SK-N-SH (cell line): Measurements from ENCODE around the gene C10orf67. TPM values are rescaled to one million over a fixed set of nuclear protein-coding genes. Genes with fewer than 3 reads are reported as not detected.
"Not testable (repeated sequence)": the region's sequence is repeated elsewhere in the genome, so short reads cannot be mapped to it uniquely, and the experiment has no call there.

Experiments used
- CTCF ChIA-PET: fragments of 300-600, 350-600 bp; formaldehyde crosslinking; extraction: SDS; loops from one replicate; lab custom pipeline; 2021; lab: Yijun Ruan, JAX
- POLR2A ChIA-PET: fragments of 350-600 bp; sonication (Branson Sonifier 250); formaldehyde crosslinking; extraction: SDS; loops from one replicate; lab custom pipeline; 2020; ENCODE audit warnings: antibody characterized with exemption, inconsistent platforms; lab: Yijun Ruan, JAX
- DNase-seq: peaks from one replicate; pipeline ENCODE4 v3.0.0; 2012
- H2AFZ ChIP-seq: fragments of 200-600 bp; sonication (generic); 2 replicates; pipeline ENCODE4 v1.8.1; 2016; ENCODE audit warnings: antibody characterized with exemption, mild to moderate bottlenecking, low read depth
- H3F3A ChIP-seq: fragments of 200-600 bp; sonication (generic); replicated peaks from 2 replicates; pipeline ENCODE3; 2016; ENCODE audit warnings: antibody characterized with exemption, mild to moderate bottlenecking; ENCODE audit not compliant: insufficient read depth
- H3K27ac ChIP-seq, 2 experiments: fragments of 200-500 bp in 1 of 2; fragments of 200-600 bp in 1 of 2; sonication (Bioruptor generic) in 1 of 2; sonication (generic), shearing (Covaris generic) in 1 of 2; 2 replicates each; pipeline versions ENCODE4 v1.5.1 to v1.6.1; 2014 to 2016; ENCODE audit warnings: low read depth in 2 of 2, inconsistent platforms in 1 of 2, low read length in 1 of 2, mild to moderate bottlenecking in 1 of 2, mixed read lengths in 1 of 2
- H3K27me3 ChIP-seq: fragments of 200-600 bp; sonication (generic), shearing (Covaris generic); 2 replicates; pipeline ENCODE4 v1.6.1; 2016; ENCODE audit warnings: mixed run types; ENCODE audit not compliant: insufficient read depth
- H3K36me3 ChIP-seq, 2 experiments: fragments of 200-500 bp in 1 of 2; fragments of 200-600 bp in 1 of 2; sonication (Bioruptor generic) in 1 of 2; sonication (generic) in 1 of 2; replicated peaks in 1 of 2; 2 replicates each; pipeline versions ENCODE3 to v1.5.1; 2014 to 2016; ENCODE audit warnings: low read length in 1 of 2, mild to moderate bottlenecking in 1 of 2; ENCODE audit not compliant: insufficient read depth in 2 of 2, control insufficient read depth in 1 of 2
- H3K4me1 ChIP-seq, 2 experiments: fragments of 200-500 bp in 1 of 2; fragments of 200-600 bp in 1 of 2; sonication (Bioruptor generic) in 1 of 2; sonication (generic), shearing (Covaris generic) in 1 of 2; 2 replicates each; pipeline versions ENCODE4 v1.5.1 to v1.6.1; 2014 to 2016; ENCODE audit warnings: low read depth in 1 of 2, low read length in 1 of 2, mixed run types in 1 of 2; ENCODE audit not compliant: insufficient read depth in 2 of 2, control insufficient read depth in 1 of 2
- H3K4me2 ChIP-seq: fragments of 200-600 bp; sonication (generic), shearing (Covaris generic); 2 replicates; pipeline ENCODE4 v1.6.1; 2017; ENCODE audit warnings: mixed run types
- H3K4me3 ChIP-seq, 2 experiments: fragments of 200-500 bp in 1 of 2; fragments of 200-600 bp in 1 of 2; sonication (Bioruptor generic) in 1 of 2; sonication (generic), shearing (Covaris generic) in 1 of 2; 2 replicates each; pipeline versions ENCODE4 v1.5.1 to v1.8.1; 2014 to 2016; ENCODE audit warnings: low read depth in 2 of 2, inconsistent platforms in 1 of 2, low read length in 1 of 2, mild to moderate bottlenecking in 1 of 2, mixed read lengths in 1 of 2, moderate library complexity in 1 of 2
- H3K79me2 ChIP-seq: fragments of 200-600 bp; sonication (generic); 2 replicates; pipeline ENCODE4 v1.8.1; 2017; ENCODE audit warnings: mild to moderate bottlenecking; ENCODE audit not compliant: insufficient read depth
- H3K9ac ChIP-seq: fragments of 200-600 bp; sonication (generic); 2 replicates; pipeline ENCODE4 v1.6.1; 2017; ENCODE audit warnings: mixed run types
- H3K9me2 ChIP-seq: fragments of 200-600 bp; sonication (generic); 2 replicates; pipeline ENCODE4 v1.6.1; 2017; ENCODE audit warnings: mixed run types
- H3K9me3 ChIP-seq: fragments of 200-600 bp; sonication (generic); 2 replicates; pipeline ENCODE4 v1.6.1; 2017; ENCODE audit warnings: mixed run types, mild to moderate bottlenecking, moderate library complexity
- H4K20me1 ChIP-seq: fragments of 200-600 bp; sonication (generic); 2 replicates; pipeline ENCODE4 v1.6.1; 2017; ENCODE audit warnings: mild to moderate bottlenecking, mixed run types; ENCODE audit not compliant: insufficient read depth
- CHD2 ChIP-seq: fragments of 150-350 bp; IDR thresholded peaks from 2 replicates; pipeline ENCODE4 v1.6.1; 2018; ENCODE audit warnings: low read length; ENCODE audit not compliant: partially characterized antibody
- ELF1 ChIP-seq: IDR thresholded peaks from 2 replicates; pipeline ENCODE4 v1.4.0; 2012
- EP300 ChIP-seq, 2 experiments: IDR thresholded peaks; 2 replicates each; pipeline versions ENCODE4 v1.4.0 to v1.6.1; 2012; ENCODE audit warnings: borderline replicate concordance in 1 of 2, low read depth in 1 of 2, low read length in 1 of 2
- FOSL2 ChIP-seq: IDR thresholded peaks from 2 replicates; pipeline ENCODE4 v1.4.0; 2012; ENCODE audit warnings: low read depth, mild to moderate bottlenecking, moderate library complexity, borderline replicate concordance
- FOXJ3 ChIP-seq: sonication (generic); formaldehyde crosslinking; IDR thresholded peaks from 2 replicates; pipeline ENCODE4 v1.5.1; 2020; ENCODE audit warnings: mild to moderate bottlenecking, missing genetic modification reagents
- FOXM1 ChIP-seq: IDR thresholded peaks from 2 replicates; pipeline ENCODE4 v1.4.0; 2012; ENCODE audit warnings: low read depth, mild to moderate bottlenecking
- GABPA ChIP-seq: IDR thresholded peaks from 2 replicates; pipeline ENCODE4 v1.4.0; 2012; ENCODE audit warnings: low read depth, mild to moderate bottlenecking
- GATA2 ChIP-seq: sonication (generic); formaldehyde crosslinking; IDR thresholded peaks from 2 replicates; pipeline ENCODE4 v1.5.0; 2020; ENCODE audit warnings: mild to moderate bottlenecking, missing genetic modification reagents
- JUND ChIP-seq: IDR thresholded peaks from 2 replicates; pipeline ENCODE4 v1.4.0; 2012
- MAX ChIP-seq: IDR thresholded peaks from 2 replicates; pipeline ENCODE4 v1.4.0; 2012; ENCODE audit warnings: low read depth
- MEF2A ChIP-seq: IDR thresholded peaks from 2 replicates; pipeline ENCODE4 v1.4.0; 2012; ENCODE audit warnings: low read depth, borderline replicate concordance
- RAD21 ChIP-seq: IDR thresholded peaks from 2 replicates; pipeline ENCODE4 v1.6.1; 2012; ENCODE audit warnings: mild to moderate bottlenecking, low read length
- RXRA ChIP-seq: IDR thresholded peaks from 2 replicates; pipeline ENCODE4 v1.4.0; 2012; ENCODE audit warnings: low read depth, mild to moderate bottlenecking, borderline replicate concordance
- SMC3 ChIP-seq: IDR thresholded peaks from 2 replicates; pipeline ENCODE4 v1.6.1; 2012; ENCODE audit warnings: low read depth, low read length, improper control_type of control experiment
- TAF1 ChIP-seq: IDR thresholded peaks from 2 replicates; pipeline ENCODE4 v1.6.1; 2012; ENCODE audit warnings: low read depth, mild to moderate bottlenecking, low read length, moderate library complexity, borderline replicate concordance
- USF1 ChIP-seq: IDR thresholded peaks from 2 replicates; pipeline ENCODE4 v1.4.0; 2012; ENCODE audit warnings: low read depth, borderline replicate concordance
- USF2 ChIP-seq: fragments of 150-350 bp; IDR thresholded peaks from 2 replicates; pipeline ENCODE4 v1.6.1; 2017; ENCODE audit warnings: antibody characterized with exemption, low read length, low read depth, borderline replicate concordance
- YY1 ChIP-seq: IDR thresholded peaks from 2 replicates; pipeline ENCODE4 v1.4.0; 2012; ENCODE audit warnings: low read depth, mild to moderate bottlenecking
- WGBS: methylation state at CpG from one replicate; pipeline ENCODE4 v1.1.6; 2017; ENCODE audit warnings: low lambda C conversion rate; 5-methylcytosine and 5-hydroxymethylcytosine counted together
- polyA plus RNA-seq, 3 experiments: library from polyadenylated mRNA; depleted of rRNA; stranded (reverse); fragments of >200 nt; gene quantifications; 2 replicates each; pipeline ENCODE4 v1.2.3, GENCODE V29; 2012
- TF ChIP-seq, protein P1 (sequence below): fragments of 200-600 bp; sonication (generic); IDR thresholded peaks from 2 replicates; pipeline ENCODE4 v1.6.1; 2017; ENCODE audit warnings: antibody characterized with exemption, mild to moderate bottlenecking, moderate library complexity

C10orf67 gene
- polyA plus RNA-seq, 1 of the 3 experiments (the other 2 are of a cell fraction), result 0.97 TPM

GRCh38 chr10:23275355-23275754 lies 69.2 kb downstream of the C10orf67 start:
- Histone ChIP-seq H3K36me3 (no peaks in the 10 kb centered on the region), H3K4me1 (no peaks in the 10 kb centered on the region), H3F3A (no peaks in the 10 kb centered on the region), H3K4me2 (no peak overlapping the region), H4K20me1 (no peaks in the 10 kb centered on the region), H3K9ac (no peak overlapping the region), H3K9me3 (no peaks in the 10 kb centered on the region), H3K27me3 (no peaks in the 10 kb centered on the region), H3K4me3 (no peak overlapping the region), H3K79me2 (no peaks in the 10 kb centered on the region), H3K9me2 (no peaks in the 10 kb centered on the region)
- ChIA-PET CTCF (interaction anchor here (0.7 to 1.4 kb wide), 2 partner anchors 15 to 19 kb away, joined by 3 to 4 read pairs; no protein-coding TSS in a partner anchor), POLR2A (no interaction called here)
- DNase-seq, result no peak
- WGBS, result 7% methylated on average over 2 of the region's 2 CpGs
- TF ChIP-seq YY1 (no peak), FOXM1 (no peak), USF2 (no peak)
- TF ChIP-seq, protein P1, sequence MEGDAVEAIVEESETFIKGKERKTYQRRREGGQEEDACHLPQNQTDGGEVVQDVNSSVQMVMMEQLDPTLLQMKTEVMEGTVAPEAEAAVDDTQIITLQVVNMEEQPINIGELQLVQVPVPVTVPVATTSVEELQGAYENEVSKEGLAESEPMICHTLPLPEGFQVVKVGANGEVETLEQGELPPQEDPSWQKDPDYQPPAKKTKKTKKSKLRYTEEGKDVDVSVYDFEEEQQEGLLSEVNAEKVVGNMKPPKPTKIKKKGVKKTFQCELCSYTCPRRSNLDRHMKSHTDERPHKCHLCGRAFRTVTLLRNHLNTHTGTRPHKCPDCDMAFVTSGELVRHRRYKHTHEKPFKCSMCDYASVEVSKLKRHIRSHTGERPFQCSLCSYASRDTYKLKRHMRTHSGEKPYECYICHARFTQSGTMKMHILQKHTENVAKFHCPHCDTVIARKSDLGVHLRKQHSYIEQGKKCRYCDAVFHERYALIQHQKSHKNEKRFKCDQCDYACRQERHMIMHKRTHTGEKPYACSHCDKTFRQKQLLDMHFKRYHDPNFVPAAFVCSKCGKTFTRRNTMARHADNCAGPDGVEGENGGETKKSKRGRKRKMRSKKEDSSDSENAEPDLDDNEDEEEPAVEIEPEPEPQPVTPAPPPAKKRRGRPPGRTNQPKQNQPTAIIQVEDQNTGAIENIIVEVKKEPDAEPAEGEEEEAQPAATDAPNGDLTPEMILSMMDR, result no peak
- TF ChIP-seq, all 33 proteins: peak for 0
- Histone ChIP-seq H2AFZ (no peak overlapping the region), H3K27ac (no peak overlapping the region)

DNA sequence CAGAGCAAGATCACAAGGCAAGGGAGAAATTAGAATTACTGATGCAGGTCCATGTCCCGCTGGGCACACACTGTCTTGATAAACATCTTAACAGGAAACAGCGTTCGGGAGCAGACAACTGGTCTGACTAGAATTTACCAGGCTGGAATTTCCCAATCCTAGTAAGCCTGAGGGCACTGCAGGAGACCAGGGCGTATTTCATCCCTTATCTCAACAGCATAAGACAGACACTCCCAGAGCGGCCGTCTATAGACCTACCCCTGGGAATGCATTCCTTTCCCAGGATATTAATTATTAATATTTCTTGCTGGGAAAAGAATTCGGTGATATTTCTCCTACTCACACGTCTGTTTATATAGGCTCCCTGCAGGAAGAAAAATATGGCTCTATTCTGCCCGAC lies 70.4 kb downstream of the C10orf67 start:
- CTCF ChIA-PET, H3K27me3 ChIP-seq, DNase-seq, H3K4me1 ChIP-seq, H3K9me3 ChIP-seq, H3K79me2 ChIP-seq, H3K4me3 ChIP-seq, H3K9ac ChIP-seq, H3K4me2 ChIP-seq, H2AFZ ChIP-seq, POLR2A ChIA-PET, H3K36me3 ChIP-seq, H4K20me1 ChIP-seq, H3F3A ChIP-seq, H3K27ac ChIP-seq, H3K9me2 ChIP-seq: not testable (repeated sequence)
- 7% methylated on average over 9 of the region's 9 CpGs for WGBS

- H3K4me2 ChIP-seq, result no peak overlapping the region
- no peaks in the 10 kb centered on the region for H3K4me1 ChIP-seq
- no peaks in the 10 kb centered on the region for H3K9me3 ChIP-seq
- DNase-seq, result no peak
- no peaks in the 10 kb centered on the region for H4K20me1 ChIP-seq
- ChIA-PET POLR2A (no interaction called here), CTCF (interaction anchor here (1.1 to 1.3 kb wide), 2 partner anchors 23 to 44 kb away, joined by 3 read pairs; no protein-coding TSS in a partner anchor)
- no peak overlapping the region for H2AFZ ChIP-seq
- no peaks in the 10 kb centered on the region for H3K36me3 ChIP-seq
- WGBS, result 7% methylated on average over 2 of the region's 3 CpGs
- H3K27ac ChIP-seq, result no peak overlapping the region
- TF ChIP-seq GATA2 (CRISPR knock-in tag) (no peak), FOSL2 (no peak), GABPA (no peak), USF1 (no peak), ELF1 (no peak), RXRA (no peak), FOXM1 (no peak), USF2 (no peak), SMC3 (no peak), JUND (no peak), EP300 (IDR thresholded peaks at IDR 0.05; ENCODE audit: borderline replicate concordance in 1 of 2, low read depth in 1 of 2, low read length in 1 of 2) (no peak), RAD21 (no peak), CHD2 (no peak), MEF2A (no peak), FOXJ3 (no peak), MAX (no peak), TAF1 (no peak)
- no peaks in the 10 kb centered on the region for H3F3A ChIP-seq
- H3K27me3 ChIP-seq, result no peaks in the 10 kb centered on the region
- H3K79me2 ChIP-seq, result no peaks in the 10 kb centered on the region
- H3K9ac ChIP-seq, result no peak overlapping the region
- H3K9me2 ChIP-seq, result no peaks in the 10 kb centered on the region
- H3K4me3 ChIP-seq, result no peak overlapping the region
These were observed 74.1 kb downstream of the C10orf67 start for GRCh38 chr10:23270531-23270930.
